Tibial nerve (tissue), 4 donors: ENCODE data around the gene PBRM1.

Experiments
- EP300 ChIP-seq, 2 donors: sonication (generic); formaldehyde crosslinking; IDR thresholded peaks; one replicate each; pipeline ENCODE4 v1.6.1; 2017; ENCODE audit warnings: antibody characterized with exemption in 2 of 2, mild to moderate bottlenecking in 1 of 2
- POLR2A ChIP-seq, 2 donors: fragments of 450-650 bp; IDR thresholded peaks; one replicate each; pipeline ENCODE4 v1.6.1; 2017; ENCODE audit warnings: antibody characterized with exemption in 2 of 2, mild to moderate bottlenecking in 2 of 2, moderate library complexity in 2 of 2
- TF ChIP-seq, protein P1 (sequence below), 5 experiments: fragments of 200-600 bp in 3 of 5; fragments of 450-650 bp in 2 of 5; sonication (generic) in 3 of 5; IDR thresholded peaks; one replicate each; pipeline ENCODE4 v1.5.1; 2016 to 2019; ENCODE audit warnings: antibody characterized with exemption in 5 of 5, mild to moderate bottlenecking in 3 of 5, moderate library complexity in 2 of 5

DNA sequence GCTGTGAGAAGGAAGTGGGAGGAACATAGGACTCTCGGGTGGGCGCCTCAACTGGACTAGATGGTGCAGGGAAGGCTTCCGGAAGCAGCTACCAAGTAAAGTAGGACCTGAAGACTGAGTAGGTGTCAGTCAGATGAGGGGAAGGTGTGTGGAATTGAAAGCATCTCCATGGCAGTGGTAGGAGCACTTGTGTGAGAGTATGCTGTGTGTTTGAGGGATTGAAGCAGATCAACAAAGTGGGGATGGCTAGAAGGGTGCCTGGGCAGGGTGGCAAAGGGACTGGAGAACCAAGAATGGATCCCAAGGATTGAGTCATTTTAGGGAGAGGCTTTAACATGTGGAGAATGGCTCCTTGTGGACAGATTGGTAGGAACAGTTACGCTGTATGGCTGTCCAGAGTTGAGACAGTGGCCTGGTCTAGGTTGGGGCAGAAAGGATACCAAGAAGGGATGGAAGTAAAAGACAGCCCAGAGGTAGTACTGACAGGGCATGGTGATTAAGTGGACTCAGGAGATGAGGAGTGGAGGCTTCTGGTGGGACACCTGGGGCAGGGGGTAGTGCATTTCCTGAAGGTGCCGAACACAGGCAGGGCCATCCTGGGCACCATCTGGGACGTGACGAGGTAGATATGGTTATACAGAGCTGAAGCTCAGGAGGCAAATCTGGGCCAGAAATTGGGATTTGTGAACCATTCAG lies 147.8 kb downstream of the PBRM1 start:
- TF ChIP-seq, protein P1, sequence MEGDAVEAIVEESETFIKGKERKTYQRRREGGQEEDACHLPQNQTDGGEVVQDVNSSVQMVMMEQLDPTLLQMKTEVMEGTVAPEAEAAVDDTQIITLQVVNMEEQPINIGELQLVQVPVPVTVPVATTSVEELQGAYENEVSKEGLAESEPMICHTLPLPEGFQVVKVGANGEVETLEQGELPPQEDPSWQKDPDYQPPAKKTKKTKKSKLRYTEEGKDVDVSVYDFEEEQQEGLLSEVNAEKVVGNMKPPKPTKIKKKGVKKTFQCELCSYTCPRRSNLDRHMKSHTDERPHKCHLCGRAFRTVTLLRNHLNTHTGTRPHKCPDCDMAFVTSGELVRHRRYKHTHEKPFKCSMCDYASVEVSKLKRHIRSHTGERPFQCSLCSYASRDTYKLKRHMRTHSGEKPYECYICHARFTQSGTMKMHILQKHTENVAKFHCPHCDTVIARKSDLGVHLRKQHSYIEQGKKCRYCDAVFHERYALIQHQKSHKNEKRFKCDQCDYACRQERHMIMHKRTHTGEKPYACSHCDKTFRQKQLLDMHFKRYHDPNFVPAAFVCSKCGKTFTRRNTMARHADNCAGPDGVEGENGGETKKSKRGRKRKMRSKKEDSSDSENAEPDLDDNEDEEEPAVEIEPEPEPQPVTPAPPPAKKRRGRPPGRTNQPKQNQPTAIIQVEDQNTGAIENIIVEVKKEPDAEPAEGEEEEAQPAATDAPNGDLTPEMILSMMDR (IDR thresholded peaks at IDR 0.05), result no peak
- no peak for TF ChIP-seq POLR2A (IDR thresholded peaks at IDR 0.05)
- no peak for TF ChIP-seq EP300 (IDR thresholded peaks at IDR 0.05)
